ENCODE data around the gene CORIN.

- TF ChIP-seq SUPT20H (IDR thresholded peaks at IDR 0.05; ENCODE audit: borderline replicate concordance, control insufficient read depth, low read depth, low read length) (no peak), GABPA (IDR thresholded peaks at IDR 0.05; ENCODE audit: low read depth) (no peak), EP300 (IDR thresholded peaks at IDR 0.05; ENCODE audit: borderline replicate concordance in 1 of 2, control insufficient read depth in 1 of 2, low read depth in 2 of 2, low read length in 2 of 2) (no peak), NFIC (IDR thresholded peaks at IDR 0.05; ENCODE audit: low read depth, low read length) (no peak), POLR2AphosphoS2 (IDR thresholded peaks at IDR 0.05; ENCODE audit: low read depth, low read length) (no peak), PML (IDR thresholded peaks at IDR 0.05; ENCODE audit: low read length) (no peak)
Observed at GRCh38 chr4:47612116-47613023, 225.5 kb downstream of the CORIN start.

Measured in GM12878 (cell line).